GM21526 (cell line): Measurements from ENCODE around the gene FOXP1.

Experiments used
- ATAC-seq: cut with Tn5 transposase; IDR thresholded peaks from one replicate; pipeline ENCODE4 v1.9.1; 2021; ENCODE audit warnings: moderate library complexity; ENCODE audit not compliant: unreplicated experiment, low FRiP score

FOXP1 gene

GRCh38 chr3:71207632-71208031, 375.9 kb downstream of the FOXP1 start:
- ATAC-seq = no peak

GRCh38 chr3:71206305-71207165, 377.0 kb downstream of the FOXP1 start:
- no peak for ATAC-seq

GRCh38 chr3:71203727-71204488, 379.6 kb downstream of the FOXP1 start:
- no peak for ATAC-seq

GRCh38 chr3:71202848-71203533, 380.5 kb downstream of the FOXP1 start:
- no peak for ATAC-seq

- no peak for ATAC-seq
Measured at GRCh38 chr3:71201939-71202338, 381.6 kb downstream of the FOXP1 start.

GRCh38 chr3:71197841-71198565, 385.5 kb downstream of the FOXP1 start:
- no peak for ATAC-seq

GRCh38 chr3:71195492-71195891, 388.0 kb downstream of the FOXP1 start:
- no peak for ATAC-seq

GRCh38 chr3:71194785-71195184, 388.7 kb downstream of the FOXP1 start:
- no peak for ATAC-seq

- no peak for ATAC-seq
Measured at GRCh38 chr3:71191031-71191482, 392.5 kb downstream of the FOXP1 start.

GRCh38 chr3:71189480-71189879, 394.0 kb downstream of the FOXP1 start:
- no peak for ATAC-seq

- no peak for ATAC-seq
Measured at GRCh38 chr3:71187715-71188114, 395.8 kb downstream of the FOXP1 start.

- no peak for ATAC-seq
Measured at GRCh38 chr3:71186801-71187200, 396.7 kb downstream of the FOXP1 start.

GRCh38 chr3:71185733-71186455, 397.6 kb downstream of the FOXP1 start:
- no peak for ATAC-seq

- ATAC-seq = no peak
Measured at GRCh38 chr3:71184252-71184651, 399.3 kb downstream of the FOXP1 start.

GRCh38 chr3:71183549-71183948, 400.0 kb downstream of the FOXP1 start:
- no peak for ATAC-seq

GRCh38 chr3:71180524-71180923, 403.0 kb downstream of the FOXP1 start:
- no peak for ATAC-seq

- no peak for ATAC-seq
Measured at GRCh38 chr3:71177375-71177774, 406.2 kb downstream of the FOXP1 start.

- ATAC-seq = no peak
Measured at GRCh38 chr3:71176366-71176765, 407.2 kb downstream of the FOXP1 start.

- ATAC-seq = no peak
Measured at GRCh38 chr3:71175691-71176365, 407.7 kb downstream of the FOXP1 start.
